Esophagus muscularis mucosa (tissue), 4 donors: Measurements from ENCODE around the gene TSC1.

Source experiments
- EP300 ChIP-seq: sonication (generic); formaldehyde crosslinking; IDR thresholded peaks from one replicate; pipeline ENCODE4 v1.6.1; 2017; ENCODE audit warnings: antibody characterized with exemption
- POLR2A ChIP-seq: fragments of 450-650 bp; IDR thresholded peaks from one replicate; pipeline ENCODE4 v1.6.1; 2017; ENCODE audit warnings: antibody characterized with exemption, moderate library complexity, mild to moderate bottlenecking, low read depth
- POLR2AphosphoS5 ChIP-seq, 2 donors: sonication (generic); formaldehyde crosslinking; IDR thresholded peaks; one replicate each; pipeline ENCODE4 v1.6.1; 2017; ENCODE audit warnings: antibody characterized with exemption in 2 of 2
- TF ChIP-seq, protein P1 (sequence below), 3 experiments: fragments of 200-600 bp in 2 of 3; fragments of 450-650 bp in 1 of 3; sonication (generic) in 2 of 3; IDR thresholded peaks; one replicate each; pipeline ENCODE4 v1.5.1; 2017 to 2019; ENCODE audit warnings: antibody characterized with exemption in 3 of 3, mild to moderate bottlenecking in 2 of 3, moderate library complexity in 1 of 3

GRCh38 chr9:132990781-132991180, 46.4 kb upstream of the TSC1 start:
- TF ChIP-seq, protein P1, sequence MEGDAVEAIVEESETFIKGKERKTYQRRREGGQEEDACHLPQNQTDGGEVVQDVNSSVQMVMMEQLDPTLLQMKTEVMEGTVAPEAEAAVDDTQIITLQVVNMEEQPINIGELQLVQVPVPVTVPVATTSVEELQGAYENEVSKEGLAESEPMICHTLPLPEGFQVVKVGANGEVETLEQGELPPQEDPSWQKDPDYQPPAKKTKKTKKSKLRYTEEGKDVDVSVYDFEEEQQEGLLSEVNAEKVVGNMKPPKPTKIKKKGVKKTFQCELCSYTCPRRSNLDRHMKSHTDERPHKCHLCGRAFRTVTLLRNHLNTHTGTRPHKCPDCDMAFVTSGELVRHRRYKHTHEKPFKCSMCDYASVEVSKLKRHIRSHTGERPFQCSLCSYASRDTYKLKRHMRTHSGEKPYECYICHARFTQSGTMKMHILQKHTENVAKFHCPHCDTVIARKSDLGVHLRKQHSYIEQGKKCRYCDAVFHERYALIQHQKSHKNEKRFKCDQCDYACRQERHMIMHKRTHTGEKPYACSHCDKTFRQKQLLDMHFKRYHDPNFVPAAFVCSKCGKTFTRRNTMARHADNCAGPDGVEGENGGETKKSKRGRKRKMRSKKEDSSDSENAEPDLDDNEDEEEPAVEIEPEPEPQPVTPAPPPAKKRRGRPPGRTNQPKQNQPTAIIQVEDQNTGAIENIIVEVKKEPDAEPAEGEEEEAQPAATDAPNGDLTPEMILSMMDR (IDR thresholded peaks at IDR 0.05), result no peak
- TF ChIP-seq POLR2A, result no peak
- no peak for TF ChIP-seq POLR2AphosphoS5 (IDR thresholded peaks at IDR 0.05)
- TF ChIP-seq EP300, result no peak
